ENCODE data around the gene COPB1. TPM values are rescaled to one million over a fixed set of nuclear protein-coding genes. Genes with fewer than 3 reads are reported as not detected.

The COPB1 gene
- total and polyA plus RNA-seq, 9 of the 15 experiments (the other 6 are each of a cell fraction or from before 2014, with no cell fraction given) = 64.7 to 188 (median 91.6) TPM

- Histone ChIP-seq H2AFZ (ENCODE audit: low read depth, low read length) (no peak overlapping the region), H3K9me1 (ENCODE audit: control insufficient read depth, insufficient read depth, low read length) (no peaks in the 10 kb centered on the region), H3K27me3 (ENCODE audit: control insufficient read depth in 2 of 2, insufficient read depth in 2 of 2, low read length in 2 of 2) (no peaks in the 10 kb centered on the region), H3K79me2 (ENCODE audit: control insufficient read depth, insufficient read depth, low read length) (no peaks in the 10 kb centered on the region), H3K27ac (ENCODE audit: extremely low read depth, low read depth, low read length) (no peak overlapping the region), H3K4me3 (no peak overlapping the region), H4K20me1 (replicated peaks; ENCODE audit: control insufficient read depth, insufficient read depth, low read length) (no peaks in the 10 kb centered on the region), H3K9ac (ENCODE audit: insufficient read depth in 1 of 2, low read depth in 2 of 2, low read length in 2 of 2) (no peak overlapping the region), H3K36me3 (ENCODE audit: control insufficient read depth, insufficient read depth, low read length) (no peaks in the 10 kb centered on the region), H3K4me2 (ENCODE audit: insufficient read depth, low read length) (no peak overlapping the region), H3K4me1 (replicated peaks in 1 of 2; ENCODE audit: control insufficient read depth in 2 of 2, insufficient read depth in 2 of 2, low read length in 2 of 2) (no peaks in the 10 kb centered on the region), H3K9me3 (replicated peaks; ENCODE audit: control insufficient read depth, insufficient read depth, low read depth, low read length) (no peaks in the 10 kb centered on the region)
- POLR2A ChIA-PET = no interaction called here
- no peak for TF ChIP-seq RCOR1 (IDR thresholded peaks at IDR 0.05; ENCODE audit: borderline replicate concordance in 1 of 2, low read depth in 2 of 2, low read length in 2 of 2)
- TF ChIP-seq ZNF263 (CRISPR knock-in tag; IDR thresholded peaks at IDR 0.05; ENCODE audit: borderline replicate concordance) = no peak
- TF ChIP-seq ZNF717 (CRISPR knock-in tag; IDR thresholded peaks at IDR 0.05) = no peak
- TF ChIP-seq HDAC1 (IDR thresholded peaks at IDR 0.05) = no peak
- TF ChIP-seq ZNF316 (IDR thresholded peaks at IDR 0.05) = peak; percentile 73
- TF ChIP-seq RFX1 (IDR thresholded peaks at IDR 0.05) = peak; percentile 41
- TF ChIP-seq HNRNPUL1 (IDR thresholded peaks at IDR 0.05; ENCODE audit: low read length) = no peak
- peak; percentile 46; the same call in 1 of the 2 replicates for TF ChIP-seq C11orf30 (IDR thresholded peaks at IDR 0.05; ENCODE audit: low read depth)
- TF ChIP-seq MAFG (tag; conservative IDR thresholded peaks at IDR 0.05) = 0 out of 2 replicates have a peak, but pooled peaks have one; percentile 21
- in situ Hi-C loops (cut with MboI) = no loop called here
- DNase-seq (ENCODE audit: extremely low read depth in 1 of 4, low spot score in 3 of 4) (no peak), ATAC-seq (no peak), FAIRE-seq (no peak)
- BruUV-seq (replicated peaks) = no TSS peak
- CTCF ChIA-PET (ENCODE audit: low intra/inter-chr PET ratio) = no interaction called here
- intact Hi-C loops (cut with micrococcal nuclease) = no loop called here
These were observed 52.9 kb downstream of the COPB1 start for GRCh38 chr11:14446701-14447169.

Data from K562 (cell line).